C4-2B (cell line): ENCODE measurements around the gene AGT.
"Not testable (repeated sequence)": the region's sequence is repeated elsewhere in the genome, so short reads cannot be mapped to it uniquely, and the experiment has no call there.

Source experiments
- H3K27ac ChIP-seq: fragments of 450-650 bp; 2 replicates; pipeline ENCODE4 v1.5.1; 2017
- ZFX ChIP-seq: fragments of 450-650 bp; IDR thresholded peaks from 2 replicates; pipeline ENCODE4 v1.6.1; 2017
- TF ChIP-seq, protein P1 (sequence below): fragments of 450-650 bp; conservative IDR thresholded peaks from 2 replicates; pipeline ENCODE4 v1.5.1; 2017; ENCODE audit warnings: mild to moderate bottlenecking

The AGT gene

DNA sequence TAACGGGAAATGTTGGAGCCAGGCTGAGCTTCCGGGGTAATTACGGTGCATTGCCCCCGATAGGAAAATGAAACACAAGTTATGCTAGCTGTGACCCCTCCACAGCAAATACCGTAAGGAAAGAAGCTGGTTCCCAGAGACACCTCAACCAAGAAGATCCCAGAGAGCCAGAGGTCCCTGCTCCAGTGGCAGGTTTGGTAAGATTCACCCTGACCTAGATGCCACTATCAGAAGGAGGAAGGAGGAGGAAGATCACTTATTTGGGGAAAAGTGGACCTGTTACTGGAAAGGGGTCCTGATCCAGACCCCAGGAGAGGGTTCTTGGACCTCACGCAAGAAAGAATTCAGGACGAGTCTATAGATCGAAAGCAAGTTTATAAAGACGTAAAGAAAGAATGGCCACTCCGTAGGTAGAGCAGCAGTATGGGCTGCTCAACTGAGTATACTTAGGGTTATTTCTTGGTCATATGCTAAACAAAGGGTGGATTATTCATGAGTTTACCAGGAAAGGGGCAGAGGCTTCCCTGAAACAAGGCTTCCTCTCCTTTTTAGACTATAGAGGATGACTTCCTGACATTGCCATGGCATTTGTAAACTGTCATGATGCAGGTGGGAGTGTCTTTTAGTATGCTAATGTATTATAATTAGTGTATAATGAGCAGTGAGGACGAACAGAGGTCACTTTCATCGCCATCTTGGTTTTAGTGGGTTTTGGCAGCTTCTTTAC is 25.8 kb upstream of the AGT start:
- TF ChIP-seq, protein P1, sequence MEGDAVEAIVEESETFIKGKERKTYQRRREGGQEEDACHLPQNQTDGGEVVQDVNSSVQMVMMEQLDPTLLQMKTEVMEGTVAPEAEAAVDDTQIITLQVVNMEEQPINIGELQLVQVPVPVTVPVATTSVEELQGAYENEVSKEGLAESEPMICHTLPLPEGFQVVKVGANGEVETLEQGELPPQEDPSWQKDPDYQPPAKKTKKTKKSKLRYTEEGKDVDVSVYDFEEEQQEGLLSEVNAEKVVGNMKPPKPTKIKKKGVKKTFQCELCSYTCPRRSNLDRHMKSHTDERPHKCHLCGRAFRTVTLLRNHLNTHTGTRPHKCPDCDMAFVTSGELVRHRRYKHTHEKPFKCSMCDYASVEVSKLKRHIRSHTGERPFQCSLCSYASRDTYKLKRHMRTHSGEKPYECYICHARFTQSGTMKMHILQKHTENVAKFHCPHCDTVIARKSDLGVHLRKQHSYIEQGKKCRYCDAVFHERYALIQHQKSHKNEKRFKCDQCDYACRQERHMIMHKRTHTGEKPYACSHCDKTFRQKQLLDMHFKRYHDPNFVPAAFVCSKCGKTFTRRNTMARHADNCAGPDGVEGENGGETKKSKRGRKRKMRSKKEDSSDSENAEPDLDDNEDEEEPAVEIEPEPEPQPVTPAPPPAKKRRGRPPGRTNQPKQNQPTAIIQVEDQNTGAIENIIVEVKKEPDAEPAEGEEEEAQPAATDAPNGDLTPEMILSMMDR, result no peak
- TF ChIP-seq ZFX, result no peak

DNA sequence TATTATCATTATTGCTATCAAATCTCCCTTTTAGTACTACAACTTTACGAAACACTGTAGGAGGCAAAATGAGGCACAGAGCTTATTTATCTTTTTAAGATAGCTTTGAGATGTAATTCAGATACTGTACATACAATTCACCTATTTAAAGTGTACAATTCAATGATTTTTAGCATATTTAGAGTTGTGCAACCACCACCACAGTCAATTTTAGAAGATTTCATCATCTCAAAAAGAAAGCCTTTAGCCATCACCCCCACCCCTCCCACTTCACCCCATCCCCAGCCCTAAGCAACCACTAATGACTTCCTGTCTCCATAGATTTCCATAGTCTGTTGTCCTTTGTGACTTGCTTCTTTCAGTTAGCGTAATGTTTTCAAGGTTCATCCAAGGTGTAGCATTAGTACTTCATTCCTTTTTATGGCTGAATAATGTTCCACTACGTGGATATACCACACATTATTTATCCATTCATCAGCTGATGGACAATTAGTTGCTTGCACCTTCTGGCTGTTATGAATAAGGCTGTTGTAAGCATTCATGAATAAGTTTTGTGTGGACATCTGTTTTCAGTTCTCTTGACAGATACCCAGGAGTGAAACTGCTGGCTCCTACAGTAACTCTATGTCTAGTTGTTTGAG is 23.8 kb upstream of the AGT start:
- H3K27ac ChIP-seq, result no peak overlapping the region
- no peak for TF ChIP-seq ZFX
- TF ChIP-seq, protein P1, result no peak

More for the DNA sequence above, 25.8 kb upstream of the AGT start:
- H3K27ac ChIP-seq, result no peak overlapping the region

DNA sequence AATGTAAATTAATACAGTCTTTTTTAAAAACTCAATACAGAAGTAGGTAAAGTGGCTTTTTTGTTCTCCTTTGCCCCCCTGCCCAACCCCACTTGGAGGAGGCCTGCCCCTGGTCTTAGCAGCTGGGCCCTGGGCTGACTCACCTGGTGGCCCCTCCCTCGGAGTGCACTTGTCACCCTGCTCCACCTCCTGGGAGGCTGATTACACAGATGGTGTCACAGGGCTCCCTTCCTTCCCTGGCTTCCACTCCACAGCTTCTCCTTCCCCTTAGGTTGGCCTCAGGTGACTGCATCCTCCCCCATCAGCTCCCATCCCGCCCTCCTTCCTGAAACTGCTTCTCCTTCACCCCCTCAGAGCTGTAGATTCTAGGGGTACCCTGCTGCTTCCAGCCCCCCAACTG is 21.5 kb upstream of the AGT start:
- TF ChIP-seq, protein P1, result no peak
- no peak for TF ChIP-seq ZFX
- no peak overlapping the region for H3K27ac ChIP-seq

DNA sequence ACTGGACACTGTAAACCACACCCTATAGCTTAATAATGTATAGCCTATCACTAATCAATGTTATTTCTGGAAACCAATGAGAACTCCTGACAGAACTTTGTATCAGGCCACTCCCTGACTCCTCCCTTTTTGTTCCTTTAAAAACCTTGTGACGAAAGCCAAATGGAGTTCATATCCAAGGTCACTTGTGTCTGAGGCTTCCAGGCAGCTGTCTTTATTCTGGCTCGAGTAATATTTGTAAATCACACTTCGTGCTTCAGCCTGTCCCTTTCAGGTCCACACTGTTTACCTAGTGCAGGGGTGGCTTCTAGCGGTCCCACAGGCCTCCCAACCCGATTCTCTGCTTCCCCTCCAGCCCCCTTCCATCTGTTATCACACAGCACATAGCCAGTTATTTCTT is 17.1 kb upstream of the AGT start:
- TF ChIP-seq ZFX, result no peak
- TF ChIP-seq, protein P1, result no peak
- peak overlapping the region; percentile 15; the same call in 1 of the 2 replicates for H3K27ac ChIP-seq

DNA sequence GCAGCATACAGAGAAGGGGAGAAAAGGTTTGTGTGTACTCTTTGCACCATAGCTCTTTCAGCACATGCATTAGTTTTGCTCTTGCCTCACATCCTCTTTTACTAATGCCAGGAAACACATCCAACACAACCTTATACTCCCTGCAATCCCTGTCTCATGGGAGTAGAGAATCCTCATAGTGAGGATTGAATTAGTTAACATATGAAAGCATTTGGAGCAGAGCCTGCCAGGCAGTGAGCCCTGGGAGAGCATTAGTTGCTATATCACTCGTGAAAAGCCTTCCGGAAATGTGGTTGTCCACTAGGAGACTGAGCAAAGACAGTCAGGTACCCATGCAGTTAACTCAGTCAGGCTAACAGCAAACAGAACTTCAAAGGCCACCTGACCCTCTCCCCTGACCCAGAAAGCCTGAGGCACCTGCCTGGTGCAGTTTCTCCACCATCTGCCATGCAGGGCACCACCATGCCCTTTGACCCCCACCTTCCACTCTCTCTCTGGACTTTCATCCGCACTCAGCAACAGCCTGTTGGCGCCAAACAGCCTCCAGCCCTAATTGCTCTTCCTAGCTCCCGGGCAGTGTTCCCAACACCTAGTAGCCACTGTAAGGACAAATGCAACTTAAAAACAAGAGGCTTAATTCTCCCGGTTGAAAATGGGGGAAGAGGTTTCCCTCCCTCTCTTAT is 14.9 kb upstream of the AGT start:
- TF ChIP-seq ZFX, result no peak
- TF ChIP-seq, protein P1, result no peak
- no peak overlapping the region for H3K27ac ChIP-seq

DNA sequence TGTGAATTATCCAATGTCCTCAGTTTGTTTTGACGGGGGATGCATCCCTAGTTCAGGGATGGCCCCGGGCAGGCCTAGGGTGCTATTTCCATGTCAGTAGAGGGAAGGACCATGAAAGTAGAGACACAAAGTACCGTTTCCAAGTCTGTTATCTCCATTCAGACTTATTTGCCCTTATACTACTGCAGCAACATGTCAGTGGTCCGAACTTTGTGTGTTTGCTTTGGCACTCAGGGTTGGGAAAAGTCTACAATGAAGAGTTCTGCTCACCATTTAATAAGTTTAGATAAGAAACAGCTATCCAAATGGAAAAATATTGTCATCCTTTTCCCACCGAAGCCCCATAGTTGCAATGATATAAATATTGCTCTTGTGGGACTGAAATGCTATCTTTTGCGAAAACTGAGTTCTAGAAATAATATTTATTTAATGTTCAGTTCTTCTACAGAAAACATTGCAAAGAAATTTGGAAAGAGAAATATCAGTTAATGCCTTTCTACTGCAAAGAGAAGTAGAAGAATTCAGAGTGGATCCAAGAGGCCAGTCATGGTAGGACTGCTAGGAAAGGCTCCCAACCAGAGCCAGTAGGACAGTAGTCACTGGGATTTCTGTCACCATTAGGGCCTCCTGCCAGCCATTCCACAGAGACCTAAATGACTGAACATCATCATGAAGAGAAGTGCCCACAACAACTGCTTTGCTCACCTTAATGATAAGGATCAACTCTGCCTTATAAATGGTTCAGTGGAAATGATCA is 11.5 kb upstream of the AGT start:
- H3K27ac ChIP-seq, result no peak overlapping the region
- no peak for TF ChIP-seq ZFX
- TF ChIP-seq, protein P1, result no peak

DNA sequence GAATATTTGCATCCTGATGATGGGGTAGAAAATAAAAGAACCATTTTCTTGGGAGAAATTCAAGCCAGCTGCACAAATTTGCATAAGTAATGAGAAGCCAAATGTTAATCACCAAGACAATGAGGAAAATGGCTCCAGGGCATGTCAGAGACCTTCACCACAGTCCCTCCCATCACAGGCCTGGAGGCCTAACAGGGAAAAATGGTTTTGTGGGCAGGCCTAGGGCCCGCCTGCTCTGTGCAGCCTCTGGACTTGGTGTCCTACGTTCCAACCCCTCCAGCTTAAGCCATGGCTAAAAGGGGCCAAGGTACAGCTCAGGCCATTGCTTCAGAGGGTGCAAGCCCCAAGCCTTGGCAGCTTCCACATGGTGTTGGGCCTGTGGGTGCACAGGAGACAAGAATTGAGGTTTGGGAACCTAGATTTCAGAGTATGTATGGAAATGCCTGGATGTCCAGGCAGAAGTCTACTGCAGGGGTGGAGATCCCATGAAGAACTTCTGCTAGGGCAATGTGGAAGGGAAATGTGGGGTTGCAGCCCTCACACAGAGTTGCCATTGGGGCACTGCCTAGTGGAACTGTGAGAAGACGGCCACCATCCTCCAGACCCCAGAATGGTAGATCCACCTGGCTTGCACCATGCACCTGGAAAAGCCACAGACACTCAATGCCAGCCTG is 8.1 kb upstream of the AGT start:
- not testable (repeated sequence) for H3K27ac ChIP-seq
